H9 (cell line): Measurements from ENCODE around the gene AMMECR1. TPM values are rescaled to one million over a fixed set of nuclear protein-coding genes. Genes with fewer than 3 reads are reported as not detected.

Source experiments
- DNase-seq: peaks from one replicate; pipeline ENCODE4 v3.0.0-alpha.2; 2017
- H2AFZ ChIP-seq: one replicate; pipeline ENCODE4 v1.6.1; 2013; ENCODE audit warnings: mild to moderate bottlenecking, low read length, control low read depth, moderate library complexity
- H2AK5ac ChIP-seq: 2 replicates; pipeline ENCODE4 v1.6.1; 2013; ENCODE audit warnings: low read length, control low read depth, mixed read lengths; ENCODE audit not compliant: insufficient read length
- H2BK120ac ChIP-seq: one replicate; pipeline ENCODE4 v1.6.1; 2013; ENCODE audit warnings: low read depth, mild to moderate bottlenecking, low read length, control low read depth, inconsistent platforms; ENCODE audit not compliant: poor library complexity, severe bottlenecking
- H2BK12ac ChIP-seq: 2 replicates; pipeline ENCODE4 v1.6.1; 2013; ENCODE audit warnings: low read length, control low read depth, mixed read lengths, low read depth; ENCODE audit not compliant: insufficient read length
- H2BK15ac ChIP-seq: 2 replicates; pipeline ENCODE4 v1.6.1; 2013; ENCODE audit warnings: low read depth, low read length, control low read depth
- H2BK20ac ChIP-seq: one replicate; pipeline ENCODE4 v1.6.1; 2013; ENCODE audit warnings: low read depth, mild to moderate bottlenecking, low read length, control low read depth, inconsistent platforms; ENCODE audit not compliant: poor library complexity, severe bottlenecking
- H2BK5ac ChIP-seq: 2 replicates; pipeline ENCODE4 v1.6.1; 2013; ENCODE audit warnings: low read length, control low read depth, mixed read lengths; ENCODE audit not compliant: insufficient read length
- H3K14ac ChIP-seq: 2 replicates; pipeline ENCODE4 v1.6.1; 2013; ENCODE audit warnings: low read length, control low read depth; ENCODE audit not compliant: insufficient read depth
- H3K18ac ChIP-seq: 2 replicates; pipeline ENCODE4 v1.6.1; 2013; ENCODE audit warnings: low read depth, mild to moderate bottlenecking, mixed read lengths, low read length, control low read depth; ENCODE audit not compliant: insufficient read length
- H3K23ac ChIP-seq: 2 replicates; pipeline ENCODE4 v1.6.1; 2013; ENCODE audit warnings: low read length, control low read depth, mixed read lengths, low read depth; ENCODE audit not compliant: insufficient read length
- H3K23me2 ChIP-seq: 2 replicates; pipeline ENCODE4 v1.6.1; 2013; ENCODE audit warnings: low read depth, mild to moderate bottlenecking, mixed read lengths, low read length, control low read depth; ENCODE audit not compliant: insufficient read length, poor library complexity, severe bottlenecking
- H3K27ac ChIP-seq: 2 replicates; pipeline ENCODE4 v1.5.1; 2013; ENCODE audit warnings: low read length, control low read depth, mixed read lengths, low read depth; ENCODE audit not compliant: insufficient read length
- H3K27me3 ChIP-seq: 2 replicates; pipeline ENCODE4 v1.6.1; 2013; ENCODE audit warnings: low read length, control low read depth, inconsistent platforms; ENCODE audit not compliant: insufficient read depth
- H3K4ac ChIP-seq: 2 replicates; pipeline ENCODE4 v1.6.1; 2013; ENCODE audit warnings: low read depth, mild to moderate bottlenecking, control low read depth, inconsistent platforms, low read length, moderate library complexity
- H3K4me1 ChIP-seq: 2 replicates; pipeline ENCODE4 v1.6.1; 2013; ENCODE audit warnings: low read length, control low read depth, inconsistent platforms; ENCODE audit not compliant: insufficient read depth
- H3K4me2 ChIP-seq: 2 replicates; pipeline ENCODE4 v1.6.1; 2013; ENCODE audit warnings: low read length, control low read depth, mixed read lengths; ENCODE audit not compliant: insufficient read length, insufficient read depth
- H3K56ac ChIP-seq: 2 replicates; pipeline ENCODE4 v1.6.1; 2013; ENCODE audit warnings: low read depth, mild to moderate bottlenecking, mixed read lengths, low read length, control low read depth; ENCODE audit not compliant: insufficient read length
- H3K79me1 ChIP-seq: 2 replicates; pipeline ENCODE4 v1.6.1; 2013; ENCODE audit warnings: low read depth, mild to moderate bottlenecking, moderate library complexity, low read length, control low read depth, inconsistent platforms; ENCODE audit not compliant: insufficient read depth, poor library complexity, severe bottlenecking
- H3K79me2 ChIP-seq: 2 replicates; pipeline ENCODE4 v1.6.1; 2013; ENCODE audit warnings: low read length, control low read depth, inconsistent platforms; ENCODE audit not compliant: insufficient read depth
- H3K9ac ChIP-seq: 2 replicates; pipeline ENCODE4 v1.6.1; 2013; ENCODE audit warnings: low read length, control low read depth, mixed read lengths; ENCODE audit not compliant: insufficient read length; ENCODE audit errors: extremely low read depth
- H3K9me3 ChIP-seq: one replicate; pipeline ENCODE4 v1.6.1; 2013; ENCODE audit warnings: low read depth, low read length, inconsistent platforms; ENCODE audit not compliant: control insufficient read depth
- H3T11ph ChIP-seq: one replicate; pipeline ENCODE4 v1.6.1; 2013; ENCODE audit warnings: mild to moderate bottlenecking, low read length, control low read depth, inconsistent platforms
- H4K20me1 ChIP-seq: one replicate; pipeline ENCODE4 v1.6.1; 2013; ENCODE audit not compliant: control insufficient read depth, insufficient read length, insufficient read depth
- H4K5ac ChIP-seq: 2 replicates; pipeline ENCODE4 v1.6.1; 2013; ENCODE audit warnings: low read depth, mild to moderate bottlenecking, mixed read lengths, low read length, control low read depth; ENCODE audit not compliant: insufficient read length
- H4K8ac ChIP-seq: replicated peaks from 2 replicates; pipeline ENCODE4 v1.6.1; 2013; ENCODE audit warnings: low read length, control low read depth, mixed read lengths, low read depth; ENCODE audit not compliant: insufficient read length
- H4K91ac ChIP-seq: 2 replicates; pipeline ENCODE4 v1.6.1; 2013; ENCODE audit warnings: low read depth, mild to moderate bottlenecking, moderate library complexity, mixed read lengths, low read length, control low read depth; ENCODE audit not compliant: insufficient read length
- H3K27ac Mint-ChIP-seq, 3 experiments: 2 replicates in 2 of 3; 3 replicates in 1 of 3; pipeline ENCODE4 v1.8.0; 2020 to 2021; ENCODE audit warnings: mixed read lengths in 3 of 3, mild to moderate bottlenecking in 1 of 3, moderate library complexity in 1 of 3
- H3K27me3 Mint-ChIP-seq: 2 replicates; pipeline ENCODE4 v1.8.0; 2021; ENCODE audit warnings: low read depth, mild to moderate bottlenecking, moderate library complexity, mixed read lengths
- H3K36me3 Mint-ChIP-seq, 3 experiments: 2 replicates in 2 of 3; 3 replicates in 1 of 3; pipeline ENCODE4 v1.8.0; 2020 to 2021; ENCODE audit warnings: low read depth in 3 of 3, mixed read lengths in 3 of 3; ENCODE audit not compliant: insufficient read depth in 1 of 3
- H3K4me1 Mint-ChIP-seq, 2 experiments: 2 replicates each; pipeline ENCODE4 v1.8.0; 2020; ENCODE audit warnings: mixed read lengths in 2 of 2
- H3K4me3 Mint-ChIP-seq, 2 experiments: 2 replicates in 1 of 2; 3 replicates in 1 of 2; pipeline ENCODE4 v1.8.0; 2020 to 2021; ENCODE audit warnings: mild to moderate bottlenecking in 2 of 2, mixed read lengths in 2 of 2, moderate library complexity in 1 of 2
- H3K9me3 Mint-ChIP-seq, 2 experiments: 2 replicates in 1 of 2; 3 replicates in 1 of 2; pipeline ENCODE4 v1.8.0; 2020; ENCODE audit warnings: mild to moderate bottlenecking in 2 of 2, mixed read lengths in 2 of 2, moderate library complexity in 1 of 2
- CTCF ChIP-seq: fragments of 200-600 bp; sonication (generic); conservative IDR thresholded peaks from 3 replicates; pipeline ENCODE4 v1.8.0; 2021; ENCODE audit warnings: antibody characterized with exemption, mild to moderate bottlenecking
- WGBS: extraction: QIAGEN DNeasy Blood & Tissue Kit; methylation state at CpG from one replicate; pipeline ENCODE4 v1.1.7; 2013; ENCODE audit warnings: missing lambda C conversion rate, low lambda C conversion rate, mixed read lengths; ENCODE audit not compliant: insufficient read length; ENCODE audit errors: extremely low coverage; 5-methylcytosine and 5-hydroxymethylcytosine counted together
- total RNA-seq: library from RNA; stranded (reverse); gene quantifications from 2 replicates; pipeline ENCODE4 v1.2.1, GENCODE V29; 2021

AMMECR1 gene
- total RNA-seq, 1 experiment from 2014 or later = 28.5 TPM

- Mint-ChIP-seq H3K36me3 (no peaks in the 10 kb centered on the region; a peak in 1 of 7 replicates), H3K4me1 (no peaks in the 10 kb centered on the region; a peak in 1 of 4 replicates), H3K27me3 (no peaks in the 10 kb centered on the region), H3K4me3 (no peak overlapping the region), H3K27ac (no peak overlapping the region), H3K9me3 (no peaks in the 10 kb centered on the region)
- Histone ChIP-seq H3K23me2 (no peaks in the 10 kb centered on the region), H3K9ac (no peak overlapping the region), H3K9me3 (no peaks in the 10 kb centered on the region), H3K4me2 (no peak overlapping the region), H3K27me3 (no peaks in the 10 kb centered on the region), H4K91ac (no peak overlapping the region), H3K18ac (no peak overlapping the region), H3K23ac (no peak overlapping the region), H3T11ph (no peak overlapping the region), H3K14ac (no peak overlapping the region), H4K20me1 (no peaks in the 10 kb centered on the region), H2BK12ac (no peak overlapping the region), H3K79me2 (peaks cover 2% of the 10 kb centered on the region; the same call in 1 of the 2 replicates), H4K8ac (no peak overlapping the region), H3K4me1 (no peaks in the 10 kb centered on the region), H2AK5ac (no peak overlapping the region), H2BK120ac (no peak overlapping the region), H3K27ac (no peak overlapping the region), H2AFZ (no peak overlapping the region), H3K79me1 (peaks cover 15% of the 10 kb centered on the region), H3K4ac (no peak overlapping the region), H4K5ac (no peak overlapping the region), H3K56ac (no peak overlapping the region), H2BK20ac (no peak overlapping the region), H2BK5ac (no peak overlapping the region), H2BK15ac (no peak overlapping the region)
- no peak for TF ChIP-seq CTCF
- no CpG with 5 or more reads among the region's 2 CpGs for WGBS
- no peak for DNase-seq
Observed at GRCh38 chrX:110284159-110284558, 33.7 kb downstream of the AMMECR1 start.
